ENCODE results near the gene VPS16. TPM values are rescaled to one million over a fixed set of nuclear protein-coding genes. Genes with fewer than 3 reads are reported as not detected.
"Not testable (repeated sequence)": the region's sequence is repeated elsewhere in the genome, so short reads cannot be mapped to it uniquely, and the experiment has no call there.

Gene VPS16
- total and polyA plus RNA-seq, 11 donors = 13.9 to 28.6 (median 19.7) TPM

- no peaks in the 10 kb centered on the region for H3K36me3 ChIP-seq
- TF ChIP-seq CTCF (IDR thresholded peaks at IDR 0.05) = no peak
- no peak for TF ChIP-seq POLR2A (IDR thresholded peaks at IDR 0.05)
- intact Hi-C loops (cut with DNase I) = no loop called here
- peaks cover 0 to 17% (median 0%) of the 10 kb centered on the region in 12 donors for H3K4me1 ChIP-seq
- ATAC-seq = no peak
- H3K9me3 ChIP-seq = no peaks in the 10 kb centered on the region
- 20 to 56% (median 31%) methylated on average over 5 of the region's 5 CpGs for WGBS, 4 donors
- no peak overlapping the region for H3K4me3 ChIP-seq
- H3K27ac ChIP-seq = no peak overlapping the region
- H3K27me3 ChIP-seq = peaks cover 6 to 51% (median 27%) of the 10 kb centered on the region in 9 donors
- DNase-seq = no peak
Measured at GRCh38 chr20:2822073-2822472, 18.5 kb upstream of the VPS16 start.

DNA sequence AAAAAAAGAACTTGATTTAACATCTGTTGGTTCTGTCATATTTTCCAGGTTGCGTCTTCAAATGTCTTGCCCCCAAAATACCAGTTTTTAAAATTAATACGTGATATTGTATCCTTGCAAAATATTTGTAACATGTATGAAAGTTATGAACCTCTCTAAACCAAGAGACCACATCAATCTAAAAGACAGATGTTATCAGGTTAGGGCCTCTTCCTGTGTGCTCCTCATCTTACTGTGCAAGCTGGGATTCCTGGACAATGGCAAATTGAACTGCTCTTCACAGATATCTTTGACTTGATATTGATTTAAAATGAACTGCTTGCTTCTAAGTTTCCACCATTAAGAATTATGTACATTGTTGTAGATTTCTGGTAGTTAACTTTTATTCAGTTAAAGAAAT, 14.8 kb upstream of the VPS16 start:
- no peak overlapping the region for H3K4me3 ChIP-seq
- no peak for DNase-seq
- peaks cover 0 to 9% (median 0%) of the 10 kb centered on the region in 12 donors for H3K4me1 ChIP-seq
- H3K9me3 ChIP-seq = no peaks in the 10 kb centered on the region
- intact Hi-C loops (cut with DNase I) = no loop called here
- H3K27ac ChIP-seq = no peak overlapping the region
- no peak for TF ChIP-seq POLR2A (IDR thresholded peaks at IDR 0.05)
- TF ChIP-seq CTCF (IDR thresholded peaks at IDR 0.05) = no peak
- no peak for ATAC-seq
- H3K27me3 ChIP-seq = peaks cover 7 to 46% (median 25%) of the 10 kb centered on the region in 9 donors
- no peaks in the 10 kb centered on the region for H3K36me3 ChIP-seq
- WGBS, 4 donors = 81 to 99% (median 93%) methylated on average over 2 of the region's 2 CpGs

- Histone ChIP-seq H3K4me1 (peaks cover 0 to 7% (median 0%) of the 10 kb centered on the region in 12 donors), H3K4me3 (no peak overlapping the region), H3K27ac (no peak overlapping the region), H3K9me3 (no peaks in the 10 kb centered on the region), H3K27me3 (peaks cover 0 to 37% (median 16%) of the 10 kb centered on the region in 9 donors), H3K36me3 (no peaks in the 10 kb centered on the region)
- WGBS, 4 donors = 87 to 92% (median 89%) methylated on average over 4 of the region's 4 CpGs
- DNase-seq (no peak), ATAC-seq (no peak)
- TF ChIP-seq CTCF (IDR thresholded peaks at IDR 0.05) (no peak), POLR2A (IDR thresholded peaks at IDR 0.05) (no peak)
- intact Hi-C loops (cut with DNase I) = no loop called here
Measured at GRCh38 chr20:2826655-2827054, 13.9 kb upstream of the VPS16 start.

- 61 to 73% (median 64%) methylated on average over 6 of the region's 6 CpGs for WGBS, 4 donors
- intact Hi-C loops (cut with DNase I) = no loop called here
- H3K27me3 ChIP-seq = peaks cover 0 to 30% (median 10%) of the 10 kb centered on the region in 9 donors
- ATAC-seq = no peak
- DNase-seq = no peak
- no peaks in the 10 kb centered on the region for H3K36me3 ChIP-seq
- no peak overlapping the region for H3K27ac ChIP-seq
- no peak for TF ChIP-seq CTCF (IDR thresholded peaks at IDR 0.05)
- no peak for TF ChIP-seq POLR2A (IDR thresholded peaks at IDR 0.05)
- peaks cover 0 to 24% (median 0%) of the 10 kb centered on the region in 12 donors for H3K4me1 ChIP-seq
- H3K4me3 ChIP-seq = no peak overlapping the region
- H3K9me3 ChIP-seq = no peaks in the 10 kb centered on the region
Measured at GRCh38 chr20:2829376-2829775, 11.2 kb upstream of the VPS16 start.

DNA sequence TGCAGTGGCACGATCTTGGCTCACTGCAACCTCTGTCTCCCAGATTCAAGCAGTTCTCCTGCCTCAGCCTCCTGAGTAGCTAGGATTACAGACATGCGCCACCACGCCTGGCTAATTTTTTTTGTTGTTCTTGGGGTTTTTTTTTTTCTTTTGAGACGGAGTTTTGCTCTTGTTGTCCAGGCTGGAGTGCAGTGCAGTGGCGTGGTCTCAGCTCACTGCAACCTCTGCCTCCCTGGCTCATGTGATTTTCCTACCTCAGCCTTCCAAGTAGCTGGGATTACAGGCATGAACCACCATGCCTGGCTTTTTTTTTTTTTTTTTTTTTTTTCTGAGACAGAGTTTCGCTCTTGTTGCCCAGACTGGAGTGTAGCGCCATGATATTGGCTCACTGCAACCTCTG, 9.3 kb upstream of the VPS16 start:
- Histone ChIP-seq H3K4me1 (peaks cover 0 to 24% (median 0%) of the 10 kb centered on the region in 12 donors), H3K27me3 (peaks cover 0 to 27% (median 10%) of the 10 kb centered on the region in 9 donors)
- H3K4me3 ChIP-seq; ATAC-seq; DNase-seq; H3K27ac ChIP-seq; intact Hi-C loops (cut with DNase I); H3K36me3 ChIP-seq; H3K9me3 ChIP-seq: not testable (repeated sequence)
- WGBS, 4 donors = 73 to 91% (median 84%) methylated on average over 7 of the region's 7 CpGs

Data from heart left ventricle (tissue), 16 donors.